ENCODE results near the gene RGP1. TPM values are rescaled to one million over a fixed set of nuclear protein-coding genes. Genes with fewer than 3 reads are reported as not detected.

RGP1 gene
- total RNA-seq, 1 experiment from 2014 or later: 13.8 TPM

DNA sequence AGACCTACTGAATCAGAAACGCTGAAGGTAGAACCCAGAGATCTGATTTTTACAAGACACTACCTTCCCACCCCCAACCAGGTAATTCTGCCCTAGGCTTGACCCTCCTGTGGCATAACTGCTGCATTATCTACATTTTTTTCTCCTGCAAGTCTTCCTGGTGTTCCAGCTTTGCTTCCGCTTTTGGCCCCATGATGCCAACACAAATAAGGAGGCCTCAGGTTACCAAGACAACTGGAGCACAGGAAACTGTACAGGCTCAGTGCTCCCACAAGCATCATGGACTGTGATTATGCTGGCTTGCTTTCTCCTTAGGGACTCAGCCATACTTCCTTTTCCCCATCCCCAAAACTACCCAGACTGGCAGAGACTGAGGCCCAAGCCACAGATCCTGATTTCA is 11.6 kb downstream of the RGP1 start:
- Histone ChIP-seq H3K4me1 (ENCODE audit: insufficient read depth, low read length) (peaks cover 26% of the 10 kb centered on the region), H4K20me1 (ENCODE audit: low read length) (no peaks in the 10 kb centered on the region), H3K36me3 (ENCODE audit: low read depth, low read length) (no peaks in the 10 kb centered on the region), H3K79me2 (ENCODE audit: low read length) (peaks cover 20% of the 10 kb centered on the region), H3K9me2 (replicated peaks; ENCODE audit: low read length) (no peaks in the 10 kb centered on the region), H3K9me3 (ENCODE audit: low read length) (no peaks in the 10 kb centered on the region), H3F3A (ENCODE audit: low read length, unreplicated experiment) (no peaks in the 10 kb centered on the region), H3K9ac (ENCODE audit: low read length) (no peak overlapping the region), H3K27ac (ENCODE audit: low read length) (no peak overlapping the region), H3K4me2 (ENCODE audit: low read length) (no peak overlapping the region), H2AFZ (ENCODE audit: low read length) (no peak overlapping the region), H3K27me3 (ENCODE audit: low read length) (no peaks in the 10 kb centered on the region), H3K4me3 (ENCODE audit: low read length) (no peak overlapping the region)
- ChIA-PET POLR2A (ENCODE audit: unreplicated experiment) (no interaction called here), CTCF (interaction anchor here (0.6 kb wide), 1 partner anchor 10 kb away, joined by 7 read pairs; no protein-coding TSS in a partner anchor)
- BruUV-seq (replicated peaks): no TSS peak
- intact Hi-C loops (cut with micrococcal nuclease): no loop called here
- ATAC-seq (no peak), DNase-seq (peak; percentile 36)
- no peak for TF ChIP-seq EZH2phosphoT487 (IDR thresholded peaks at IDR 0.05; ENCODE audit: borderline replicate concordance, low read length)
- TF ChIP-seq, protein P1, sequence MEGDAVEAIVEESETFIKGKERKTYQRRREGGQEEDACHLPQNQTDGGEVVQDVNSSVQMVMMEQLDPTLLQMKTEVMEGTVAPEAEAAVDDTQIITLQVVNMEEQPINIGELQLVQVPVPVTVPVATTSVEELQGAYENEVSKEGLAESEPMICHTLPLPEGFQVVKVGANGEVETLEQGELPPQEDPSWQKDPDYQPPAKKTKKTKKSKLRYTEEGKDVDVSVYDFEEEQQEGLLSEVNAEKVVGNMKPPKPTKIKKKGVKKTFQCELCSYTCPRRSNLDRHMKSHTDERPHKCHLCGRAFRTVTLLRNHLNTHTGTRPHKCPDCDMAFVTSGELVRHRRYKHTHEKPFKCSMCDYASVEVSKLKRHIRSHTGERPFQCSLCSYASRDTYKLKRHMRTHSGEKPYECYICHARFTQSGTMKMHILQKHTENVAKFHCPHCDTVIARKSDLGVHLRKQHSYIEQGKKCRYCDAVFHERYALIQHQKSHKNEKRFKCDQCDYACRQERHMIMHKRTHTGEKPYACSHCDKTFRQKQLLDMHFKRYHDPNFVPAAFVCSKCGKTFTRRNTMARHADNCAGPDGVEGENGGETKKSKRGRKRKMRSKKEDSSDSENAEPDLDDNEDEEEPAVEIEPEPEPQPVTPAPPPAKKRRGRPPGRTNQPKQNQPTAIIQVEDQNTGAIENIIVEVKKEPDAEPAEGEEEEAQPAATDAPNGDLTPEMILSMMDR (conservative IDR thresholded peaks at IDR 0.05; ENCODE audit: low read depth, low read length): no peak
- TF ChIP-seq EZH2 (IDR thresholded peaks at IDR 0.05; ENCODE audit: low read length, unreplicated experiment): no peak

DNA sequence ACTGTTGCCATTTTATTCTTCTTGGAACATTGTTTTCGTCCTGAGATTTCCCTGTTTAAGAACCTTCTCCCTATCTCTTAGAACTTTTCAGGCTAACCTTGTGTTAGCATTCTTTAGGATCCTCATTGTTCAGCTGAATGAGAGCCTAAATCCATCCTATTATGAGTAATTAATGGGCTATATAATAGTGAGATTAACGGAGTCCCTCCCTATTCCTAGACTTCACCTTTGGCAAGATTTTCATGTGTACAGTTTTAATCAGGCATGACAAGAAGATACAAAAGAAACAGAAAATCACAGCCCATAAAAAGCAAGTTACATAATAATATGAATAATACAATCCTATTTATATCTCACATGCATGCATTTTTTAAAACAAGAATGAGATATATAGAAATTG is 14.1 kb downstream of the RGP1 start:
- Histone ChIP-seq H3F3A (ENCODE audit: low read length, unreplicated experiment) (no peaks in the 10 kb centered on the region), H3K9ac (ENCODE audit: low read length) (no peak overlapping the region), H3K36me3 (ENCODE audit: low read depth, low read length) (no peaks in the 10 kb centered on the region), H3K9me3 (ENCODE audit: low read length) (no peaks in the 10 kb centered on the region), H3K9me2 (replicated peaks; ENCODE audit: low read length) (no peaks in the 10 kb centered on the region), H2AFZ (ENCODE audit: low read length) (no peak overlapping the region), H3K27me3 (ENCODE audit: low read length) (no peaks in the 10 kb centered on the region), H3K4me1 (ENCODE audit: insufficient read depth, low read length) (peaks cover 9% of the 10 kb centered on the region), H3K4me2 (ENCODE audit: low read length) (no peak overlapping the region), H3K27ac (ENCODE audit: low read length) (no peak overlapping the region), H4K20me1 (ENCODE audit: low read length) (no peaks in the 10 kb centered on the region), H3K4me3 (ENCODE audit: low read length) (no peak overlapping the region), H3K79me2 (ENCODE audit: low read length) (peaks cover 16% of the 10 kb centered on the region)
- TF ChIP-seq EZH2phosphoT487 (IDR thresholded peaks at IDR 0.05; ENCODE audit: borderline replicate concordance, low read length) (no peak), EZH2 (IDR thresholded peaks at IDR 0.05; ENCODE audit: low read length, unreplicated experiment) (no peak)
- TF ChIP-seq, protein P1 (conservative IDR thresholded peaks at IDR 0.05; ENCODE audit: low read depth, low read length): no peak
- no TSS peak for BruUV-seq (replicated peaks)
- DNase-seq (no peak), ATAC-seq (peak; percentile 40)
- ChIA-PET CTCF (no interaction called here), POLR2A (ENCODE audit: unreplicated experiment) (interaction anchor here (0.7 kb wide), 2 partner anchors 13 to 684 kb away, joined by 3 read pairs; no protein-coding TSS in a partner anchor)
- intact Hi-C loops (cut with micrococcal nuclease): no loop called here

DNA sequence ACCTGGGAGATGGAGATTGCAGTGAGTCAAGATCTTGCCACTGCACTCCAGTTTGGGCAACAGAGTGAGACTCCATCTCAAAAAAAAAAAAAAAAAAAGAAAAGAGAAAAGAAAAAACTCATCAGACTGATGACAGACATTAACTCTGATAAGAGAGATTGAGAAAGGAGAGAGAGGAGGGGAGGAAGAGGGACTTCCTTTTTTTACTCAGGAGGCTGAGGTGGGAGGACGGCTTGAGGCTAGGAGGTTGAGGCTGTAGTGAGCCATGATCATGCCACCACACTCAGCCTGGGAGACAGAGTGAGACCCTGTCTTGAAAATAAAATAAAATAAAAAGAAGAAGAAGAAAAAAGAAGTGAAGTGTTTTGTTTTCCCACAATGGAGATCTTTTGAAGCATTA is 14.7 kb downstream of the RGP1 start:
- Histone ChIP-seq H3F3A (ENCODE audit: low read length, unreplicated experiment) (no peaks in the 10 kb centered on the region), H3K4me1 (ENCODE audit: insufficient read depth, low read length) (0 out of 2 replicates have a peak, but pooled peaks cover 3% of the 10 kb centered on the region), H4K20me1 (ENCODE audit: low read length) (no peaks in the 10 kb centered on the region), H2AFZ (ENCODE audit: low read length) (no peak overlapping the region), H3K9ac (ENCODE audit: low read length) (no peak overlapping the region), H3K4me2 (ENCODE audit: low read length) (no peak overlapping the region), H3K79me2 (ENCODE audit: low read length) (peaks cover 9% of the 10 kb centered on the region), H3K27ac (ENCODE audit: low read length) (no peak overlapping the region), H3K9me3 (ENCODE audit: low read length) (no peaks in the 10 kb centered on the region), H3K4me3 (ENCODE audit: low read length) (no peak overlapping the region), H3K27me3 (ENCODE audit: low read length) (no peaks in the 10 kb centered on the region), H3K9me2 (replicated peaks; ENCODE audit: low read length) (no peaks in the 10 kb centered on the region), H3K36me3 (ENCODE audit: low read depth, low read length) (no peaks in the 10 kb centered on the region)
- intact Hi-C loops (cut with micrococcal nuclease): no loop called here
- ATAC-seq (no peak), DNase-seq (no peak)
- no TSS peak for BruUV-seq (replicated peaks)
- TF ChIP-seq, protein P1 (conservative IDR thresholded peaks at IDR 0.05; ENCODE audit: low read depth, low read length): no peak
- POLR2A ChIA-PET (ENCODE audit: unreplicated experiment): no interaction called here
- CTCF ChIA-PET: no interaction called here

Data from PC-3 (cell line).